ENCODE results near the gene CSGALNACT2. TPM values are rescaled to one million over a fixed set of nuclear protein-coding genes. Genes with fewer than 3 reads are reported as not detected.
A peak's percentile ranks its signal among the peaks of the same experiment; 100 is the strongest.

Gene CSGALNACT2
- total RNA-seq, 2 experiments from 2014 or later: 15.3 to 15.5 TPM

DNA sequence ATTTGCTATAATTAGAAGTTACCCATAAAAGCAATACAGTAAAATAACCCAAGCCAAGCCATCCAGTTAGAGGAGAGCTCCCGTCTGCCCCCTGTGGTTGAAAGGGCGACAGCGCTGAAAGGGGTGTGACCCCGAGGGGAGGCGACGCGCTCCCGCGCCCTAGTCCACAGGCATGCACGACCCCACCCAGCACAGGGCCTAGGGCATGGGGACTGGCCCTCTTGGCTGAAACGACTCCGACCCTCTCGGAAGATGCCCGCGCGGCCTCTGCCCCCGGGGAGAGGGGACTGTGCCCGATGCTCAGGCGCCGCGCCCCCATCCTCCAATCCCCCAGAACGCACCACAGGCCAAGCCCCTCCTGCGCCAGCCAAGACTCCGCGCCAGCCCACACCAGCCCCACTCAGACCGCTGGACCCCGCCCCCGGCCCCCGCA, 64.0 kb downstream of the CSGALNACT2 start:
- peak overlapping the region; percentile 70 for H3K4me3 Mint-ChIP-seq
- DNase-seq (peak; percentile 77), ATAC-seq (peak; percentile 72)
- ChIA-PET POLR2A (interaction anchor here (1.0 to 1.1 kb wide), 3 partner anchors 9 to 63 kb away, joined by 3 read pairs; no protein-coding TSS in a partner anchor), CTCF (interaction anchor here (0.6 to 4.7 kb wide), 25 partner anchors 9 to 258 kb away, joined by 3 to 42 read pairs (median 4); no protein-coding TSS in a partner anchor)
- intact Hi-C loops (cut with micrococcal nuclease): loop anchor here (5.0 to 10.0 kb wide), 2 partner anchors 60 to 263 kb away; no protein-coding TSS in a partner anchor
- H3K27me3 Mint-ChIP-seq: no peaks in the 10 kb centered on the region
- H3K9me3 Mint-ChIP-seq: no peaks in the 10 kb centered on the region
- TF ChIP-seq, protein P1, sequence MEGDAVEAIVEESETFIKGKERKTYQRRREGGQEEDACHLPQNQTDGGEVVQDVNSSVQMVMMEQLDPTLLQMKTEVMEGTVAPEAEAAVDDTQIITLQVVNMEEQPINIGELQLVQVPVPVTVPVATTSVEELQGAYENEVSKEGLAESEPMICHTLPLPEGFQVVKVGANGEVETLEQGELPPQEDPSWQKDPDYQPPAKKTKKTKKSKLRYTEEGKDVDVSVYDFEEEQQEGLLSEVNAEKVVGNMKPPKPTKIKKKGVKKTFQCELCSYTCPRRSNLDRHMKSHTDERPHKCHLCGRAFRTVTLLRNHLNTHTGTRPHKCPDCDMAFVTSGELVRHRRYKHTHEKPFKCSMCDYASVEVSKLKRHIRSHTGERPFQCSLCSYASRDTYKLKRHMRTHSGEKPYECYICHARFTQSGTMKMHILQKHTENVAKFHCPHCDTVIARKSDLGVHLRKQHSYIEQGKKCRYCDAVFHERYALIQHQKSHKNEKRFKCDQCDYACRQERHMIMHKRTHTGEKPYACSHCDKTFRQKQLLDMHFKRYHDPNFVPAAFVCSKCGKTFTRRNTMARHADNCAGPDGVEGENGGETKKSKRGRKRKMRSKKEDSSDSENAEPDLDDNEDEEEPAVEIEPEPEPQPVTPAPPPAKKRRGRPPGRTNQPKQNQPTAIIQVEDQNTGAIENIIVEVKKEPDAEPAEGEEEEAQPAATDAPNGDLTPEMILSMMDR (IDR thresholded peaks at IDR 0.05): peak; percentile 78
- H3K27ac Mint-ChIP-seq: no peak overlapping the region
- H3K36me3 Mint-ChIP-seq (ENCODE audit: low read depth): no peaks in the 10 kb centered on the region
- H3K4me1 Mint-ChIP-seq (ENCODE audit: low read depth): peaks cover 2% of the 10 kb centered on the region

DNA sequence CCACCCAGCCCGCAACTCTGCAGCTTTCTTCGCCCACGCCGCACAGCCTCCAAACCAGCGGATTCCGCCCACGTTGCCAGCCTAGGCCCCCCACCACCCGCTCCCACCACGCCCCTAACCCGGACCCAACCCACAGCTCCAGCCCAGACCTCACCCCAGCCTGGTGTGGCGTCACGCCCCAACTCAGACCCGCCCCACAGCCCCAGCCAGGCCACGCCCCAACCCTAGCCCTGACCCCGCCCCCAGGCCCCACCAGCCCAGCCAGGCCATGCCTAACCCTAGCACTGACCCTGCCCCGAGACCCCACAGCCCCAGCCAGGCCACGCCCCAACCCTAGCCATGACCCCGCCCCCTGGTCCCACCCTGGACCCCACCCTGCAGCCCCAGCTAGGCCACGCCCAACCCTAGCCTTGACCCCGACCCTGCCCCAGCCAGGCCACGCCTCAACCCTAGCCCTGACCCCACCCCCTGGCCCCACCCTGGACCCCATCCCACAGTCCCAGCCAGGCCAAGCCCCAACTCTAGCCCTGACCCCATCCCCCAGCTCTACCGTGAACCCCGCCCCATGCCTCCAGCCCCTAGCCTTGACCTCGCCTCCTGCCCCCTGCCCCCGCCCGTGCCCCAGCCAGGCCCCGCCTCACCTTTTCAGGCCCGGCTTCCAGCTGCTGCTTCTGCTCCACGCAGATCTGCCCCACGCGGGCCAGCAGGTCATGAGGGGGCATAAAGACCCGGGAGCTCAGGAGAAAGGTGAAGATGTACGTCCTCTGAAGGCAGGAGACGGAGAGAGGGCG, 64.6 kb downstream of the CSGALNACT2 start:
- Mint-ChIP-seq H3K4me3 (peak overlapping the region; percentile 70), H3K36me3 (ENCODE audit: low read depth) (no peaks in the 10 kb centered on the region), H3K27me3 (no peaks in the 10 kb centered on the region), H3K4me1 (ENCODE audit: low read depth) (peaks cover 2% of the 10 kb centered on the region), H3K9me3 (no peaks in the 10 kb centered on the region), H3K27ac (no peak overlapping the region)
- CTCF ChIA-PET: interaction anchor here (0.7 to 4.7 kb wide), 23 partner anchors 10 to 193 kb away, joined by 3 to 42 read pairs (median 5); no protein-coding TSS in a partner anchor
- ATAC-seq (peak; percentile 63), DNase-seq (peak; percentile 68)
- TF ChIP-seq, protein P1 (IDR thresholded peaks at IDR 0.05): no peak
- intact Hi-C loops (cut with micrococcal nuclease): loop anchor here (5.0 to 10.0 kb wide), 2 partner anchors 61 to 262 kb away; no protein-coding TSS in a partner anchor
- POLR2A ChIA-PET: interaction anchor here (1.0 kb wide), 2 partner anchors 10 to 64 kb away, joined by 3 read pairs; no protein-coding TSS in a partner anchor

DNA sequence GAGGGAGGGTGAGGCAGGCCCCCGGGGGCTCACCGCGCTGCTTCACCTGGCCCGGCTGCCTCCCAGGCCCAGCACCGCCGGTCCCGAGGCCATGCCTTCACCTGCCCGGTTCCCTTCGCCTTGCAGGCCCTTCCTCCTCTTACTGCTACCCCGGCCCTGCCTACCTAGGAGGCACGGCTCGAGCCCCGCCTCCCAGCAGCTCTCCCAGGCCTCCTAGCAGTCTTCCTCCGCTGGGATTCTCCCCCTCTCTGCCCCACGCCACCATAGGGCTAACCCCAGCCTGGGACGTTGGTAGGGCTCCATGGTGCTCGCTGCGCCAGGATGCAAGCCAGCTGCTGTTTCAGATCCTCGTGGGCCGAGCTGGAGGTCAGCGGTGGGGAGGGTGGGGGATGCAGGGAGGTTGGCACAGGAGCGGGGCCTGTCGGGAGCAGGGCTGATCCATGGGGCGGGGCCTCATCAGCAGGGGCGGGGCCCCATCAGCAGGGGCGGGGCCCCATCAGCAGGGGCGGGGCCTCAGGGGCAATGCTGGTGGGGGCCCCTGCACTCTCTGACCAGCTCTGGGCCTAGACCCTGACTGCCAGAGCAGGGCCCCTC, 65.3 kb downstream of the CSGALNACT2 start:
- Mint-ChIP-seq H3K27ac (no peak overlapping the region), H3K27me3 (no peaks in the 10 kb centered on the region), H3K9me3 (no peaks in the 10 kb centered on the region), H3K4me3 (no peak overlapping the region), H3K36me3 (ENCODE audit: low read depth) (no peaks in the 10 kb centered on the region), H3K4me1 (ENCODE audit: low read depth) (peaks cover 2% of the 10 kb centered on the region)
- CTCF ChIA-PET: interaction anchor here (1.0 to 4.7 kb wide), 15 partner anchors 10 to 158 kb away, joined by 4 to 42 read pairs (median 9); no protein-coding TSS in a partner anchor
- POLR2A ChIA-PET: no interaction called here
- ATAC-seq (peak; percentile 20), DNase-seq (no peak)
- TF ChIP-seq, protein P1 (IDR thresholded peaks at IDR 0.05): no peak
- intact Hi-C loops (cut with micrococcal nuclease): loop anchor here (5.0 to 10.0 kb wide), 2 partner anchors 61 to 261 kb away; no protein-coding TSS in a partner anchor

DNA sequence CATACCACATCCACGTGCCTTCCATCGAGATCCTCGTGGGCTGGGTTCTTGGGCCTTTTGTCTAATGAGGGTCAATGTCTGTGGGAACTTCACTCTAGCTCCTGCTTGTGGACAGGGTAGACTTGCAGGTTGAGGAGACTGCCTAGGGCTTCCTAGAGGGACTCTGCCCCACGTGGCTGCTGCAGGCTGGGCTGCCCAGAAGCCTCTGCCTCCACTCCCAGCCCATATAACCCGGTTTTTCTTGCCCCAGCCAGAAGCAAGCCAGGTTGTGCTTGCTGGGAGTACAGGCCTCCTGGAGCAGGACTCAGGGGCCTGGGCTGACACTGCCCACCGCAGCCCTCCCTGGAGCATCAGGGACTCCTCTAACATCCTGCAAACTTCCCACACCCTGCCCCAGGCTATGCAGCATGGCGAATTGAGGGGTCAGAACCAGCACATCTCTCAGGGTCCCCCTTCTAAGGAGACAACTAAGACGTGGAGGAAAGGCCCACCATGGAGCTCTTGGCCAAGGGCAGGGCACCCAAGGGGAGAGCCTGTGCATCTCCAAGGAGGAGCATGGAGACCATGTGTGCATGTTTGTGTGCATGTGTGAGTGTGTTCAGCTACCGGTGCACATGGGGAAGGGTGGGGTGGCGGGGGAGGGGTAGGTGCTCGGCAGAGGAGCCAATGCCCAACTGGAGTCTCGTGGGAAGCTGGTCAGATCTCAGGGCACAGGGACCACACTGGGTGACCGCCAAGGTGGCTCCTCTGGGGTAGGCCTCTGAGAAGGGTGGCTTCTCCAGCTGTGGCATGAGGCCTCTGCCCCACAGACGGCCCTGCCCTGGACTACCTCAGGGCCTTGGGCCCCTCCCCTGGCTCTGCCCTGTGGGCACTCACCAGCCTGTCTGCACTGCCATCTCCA, 66.0 kb downstream of the CSGALNACT2 start:
- TF ChIP-seq, protein P1 (IDR thresholded peaks at IDR 0.05): no peak
- DNase-seq (no peak), ATAC-seq (peak; percentile 2)
- H3K4me1 Mint-ChIP-seq (ENCODE audit: low read depth): peaks cover 2% of the 10 kb centered on the region
- POLR2A ChIA-PET: no interaction called here
- H3K27me3 Mint-ChIP-seq: no peaks in the 10 kb centered on the region
- CTCF ChIA-PET: interaction anchor here (0.6 to 4.7 kb wide), 35 partner anchors 9 to 451 kb away, joined by 3 to 42 read pairs (median 4); no protein-coding TSS in a partner anchor
- H3K36me3 Mint-ChIP-seq (ENCODE audit: low read depth): no peaks in the 10 kb centered on the region
- no peaks in the 10 kb centered on the region for H3K9me3 Mint-ChIP-seq
- intact Hi-C loops (cut with micrococcal nuclease): loop anchor here (5.0 to 10.0 kb wide), 2 partner anchors 62 to 261 kb away; no protein-coding TSS in a partner anchor
- H3K4me3 Mint-ChIP-seq: no peak overlapping the region
- no peak overlapping the region for H3K27ac Mint-ChIP-seq

All from activated CD8-positive, alpha-beta T cell treated with anti-CD3 and anti-CD28 coated beads for 36 hours (primary cell).